ENCODE measurements around the gene DMRT1.

The DMRT1 gene

DNA sequence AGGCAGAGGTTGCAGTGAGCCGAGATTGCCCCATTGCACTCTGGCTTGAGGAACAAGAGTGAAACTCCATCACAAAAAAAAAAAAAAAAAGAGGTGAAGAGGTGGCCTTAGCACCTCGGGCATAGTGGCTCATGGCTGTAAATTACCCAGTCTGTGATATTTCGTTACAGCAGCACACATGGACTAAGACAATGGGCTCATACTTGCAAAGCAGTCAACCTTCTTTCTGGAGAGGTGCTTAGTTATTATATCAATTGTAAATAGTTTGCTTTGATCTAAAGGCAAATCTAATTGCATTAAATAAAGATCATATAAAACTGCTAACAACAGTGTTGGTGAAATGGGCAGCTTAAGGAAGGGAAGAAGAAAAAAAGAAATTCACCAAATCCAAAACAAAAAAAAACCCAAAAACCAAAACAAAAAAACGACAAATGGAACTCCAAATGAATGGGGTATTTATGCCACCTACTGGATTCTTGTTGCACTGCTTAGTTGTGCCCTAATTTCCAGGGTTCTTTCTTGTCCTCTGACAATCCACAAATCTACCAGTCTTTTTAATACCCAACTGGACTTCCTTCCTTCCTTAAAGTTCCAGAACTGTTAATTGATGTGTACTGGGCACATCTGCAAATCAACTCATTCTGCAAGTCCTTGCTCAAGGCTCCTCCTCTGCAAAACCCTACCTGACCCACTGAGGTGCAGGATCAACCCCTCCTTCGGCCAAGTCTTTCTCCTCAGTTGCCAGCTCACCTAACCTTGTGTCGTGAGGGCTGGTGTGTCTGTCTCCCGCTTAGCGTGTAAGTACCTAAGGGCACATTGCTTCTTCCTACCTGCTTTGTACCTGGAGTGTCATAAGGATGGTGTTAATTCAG, 35.0 kb upstream of the DMRT1 start:
- Histone ChIP-seq H3K4me2 (no peak overlapping the region), H3K9me3 (no peaks in the 10 kb centered on the region), H3K27me3 (no peaks in the 10 kb centered on the region), H3K4me1 (peaks cover under 1% of the 10 kb centered on the region; the same call in 1 of the 2 replicates), H3K27ac (no peak overlapping the region), H3K4me3 (no peak overlapping the region), H3K9ac (no peak overlapping the region), H4K20me1 (no peaks in the 10 kb centered on the region), H3K36me3 (no peaks in the 10 kb centered on the region)
- no peak for TF ChIP-seq Cebpa-rat (IDR thresholded peaks at IDR 0.05)

DNA sequence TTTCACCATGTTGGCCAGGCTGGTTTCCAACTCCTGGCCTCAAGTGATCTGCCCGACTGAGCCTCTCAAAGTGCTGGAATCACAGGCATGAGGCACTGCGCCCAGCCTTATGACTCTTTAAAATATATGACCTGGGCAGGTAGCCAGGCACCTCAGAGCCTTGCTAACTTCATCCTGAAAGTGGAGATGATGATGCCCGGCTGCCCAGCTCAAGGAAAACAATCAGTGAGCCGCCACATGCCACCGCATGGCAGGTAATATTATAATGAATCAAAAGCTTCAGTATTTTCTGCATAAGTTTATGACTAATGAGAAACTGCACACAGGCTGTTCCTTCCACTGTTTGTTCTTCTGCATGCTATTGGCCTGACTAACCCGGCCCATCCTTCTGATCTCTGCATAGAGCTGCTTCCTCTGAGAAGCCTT, 30.4 kb upstream of the DMRT1 start:
- no peaks in the 10 kb centered on the region for H4K20me1 ChIP-seq
- H3K27ac ChIP-seq, result no peak overlapping the region
- H3K4me1 ChIP-seq, result no peaks in the 10 kb centered on the region
- H3K27me3 ChIP-seq, result no peaks in the 10 kb centered on the region
- no peak for TF ChIP-seq Cebpa-rat (IDR thresholded peaks at IDR 0.05)
- H3K36me3 ChIP-seq, result no peaks in the 10 kb centered on the region
- H3K9me3 ChIP-seq, result no peaks in the 10 kb centered on the region
- no peak overlapping the region for H3K4me2 ChIP-seq
- no peak overlapping the region for H3K4me3 ChIP-seq
- no peak overlapping the region for H3K9ac ChIP-seq

- Histone ChIP-seq H3K4me1 (no peaks in the 10 kb centered on the region), H3K27me3 (no peaks in the 10 kb centered on the region), H3K36me3 (no peaks in the 10 kb centered on the region), H3K9me3 (no peaks in the 10 kb centered on the region), H3K4me3 (no peak overlapping the region), H4K20me1 (no peaks in the 10 kb centered on the region), H3K27ac (no peak overlapping the region), H3K9ac (no peak overlapping the region), H3K4me2 (no peak overlapping the region)
- no peak for TF ChIP-seq Cebpa-rat (IDR thresholded peaks at IDR 0.05)
These were observed 22.5 kb upstream of the DMRT1 start for GRCh38 chr9:818958-819357.

DNA sequence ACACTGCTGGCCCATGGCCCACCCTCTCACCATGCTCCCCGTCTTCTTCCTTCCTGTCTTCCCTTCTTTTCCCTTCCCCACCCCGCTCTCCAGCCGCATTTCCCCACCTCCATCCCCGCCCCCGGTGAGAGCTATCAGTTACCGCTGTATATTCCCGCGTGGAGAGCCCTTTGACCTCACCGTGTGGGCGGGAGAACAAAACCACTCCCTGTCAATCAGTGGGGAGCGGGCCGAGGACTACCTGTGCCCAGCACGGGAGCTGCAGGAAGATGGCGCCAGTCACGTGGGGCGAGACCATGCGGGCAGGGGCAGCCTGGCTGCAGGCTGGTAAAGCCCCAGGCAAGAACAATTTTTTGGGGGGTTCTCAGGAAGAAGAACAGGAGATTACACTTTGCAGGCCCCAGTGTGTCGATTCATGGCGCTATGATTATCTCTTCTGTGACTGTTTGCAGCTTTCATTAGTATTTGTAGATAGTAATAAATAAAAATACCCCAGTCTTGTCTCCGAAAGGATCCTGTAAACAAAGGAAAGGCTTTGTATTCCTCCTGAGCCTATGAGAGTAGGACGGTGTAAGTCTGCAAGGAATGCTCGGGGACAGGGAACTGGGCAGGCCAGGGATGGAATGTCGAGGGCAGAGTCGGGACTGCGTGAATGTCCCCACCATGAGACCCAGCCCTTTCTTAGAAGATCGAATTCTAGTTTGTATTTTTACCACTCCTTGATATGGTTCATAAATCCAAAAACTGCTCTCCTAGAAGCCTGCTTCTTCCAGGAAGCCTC, 14.8 kb upstream of the DMRT1 start:
- Histone ChIP-seq H3K4me2 (no peak overlapping the region), H3K27ac (no peak overlapping the region), H3K9ac (no peak overlapping the region), H3K9me3 (no peaks in the 10 kb centered on the region), H3K27me3 (no peaks in the 10 kb centered on the region), H3K36me3 (no peaks in the 10 kb centered on the region), H3K4me3 (no peak overlapping the region), H4K20me1 (no peaks in the 10 kb centered on the region), H3K4me1 (no peaks in the 10 kb centered on the region)
- no peak for TF ChIP-seq Cebpa-rat (IDR thresholded peaks at IDR 0.05)

GRCh38 chr9:840343-840742, 1.2 kb upstream of the DMRT1 start:
- no peak for TF ChIP-seq Cebpa-rat (IDR thresholded peaks at IDR 0.05)
- peaks cover 44% of the 10 kb centered on the region for H3K27me3 ChIP-seq
- no peak overlapping the region for H3K9ac ChIP-seq
- H3K36me3 ChIP-seq, result no peaks in the 10 kb centered on the region
- no peak overlapping the region for H3K4me3 ChIP-seq
- H3K9me3 ChIP-seq, result peaks cover 18% of the 10 kb centered on the region
- H4K20me1 ChIP-seq, result 0 out of 2 replicates have a peak, but pooled peaks cover 6% of the 10 kb centered on the region
- H3K4me1 ChIP-seq, result peaks cover 9% of the 10 kb centered on the region
- H3K4me2 ChIP-seq, result no peak overlapping the region
- H3K27ac ChIP-seq, result no peak overlapping the region

DNA sequence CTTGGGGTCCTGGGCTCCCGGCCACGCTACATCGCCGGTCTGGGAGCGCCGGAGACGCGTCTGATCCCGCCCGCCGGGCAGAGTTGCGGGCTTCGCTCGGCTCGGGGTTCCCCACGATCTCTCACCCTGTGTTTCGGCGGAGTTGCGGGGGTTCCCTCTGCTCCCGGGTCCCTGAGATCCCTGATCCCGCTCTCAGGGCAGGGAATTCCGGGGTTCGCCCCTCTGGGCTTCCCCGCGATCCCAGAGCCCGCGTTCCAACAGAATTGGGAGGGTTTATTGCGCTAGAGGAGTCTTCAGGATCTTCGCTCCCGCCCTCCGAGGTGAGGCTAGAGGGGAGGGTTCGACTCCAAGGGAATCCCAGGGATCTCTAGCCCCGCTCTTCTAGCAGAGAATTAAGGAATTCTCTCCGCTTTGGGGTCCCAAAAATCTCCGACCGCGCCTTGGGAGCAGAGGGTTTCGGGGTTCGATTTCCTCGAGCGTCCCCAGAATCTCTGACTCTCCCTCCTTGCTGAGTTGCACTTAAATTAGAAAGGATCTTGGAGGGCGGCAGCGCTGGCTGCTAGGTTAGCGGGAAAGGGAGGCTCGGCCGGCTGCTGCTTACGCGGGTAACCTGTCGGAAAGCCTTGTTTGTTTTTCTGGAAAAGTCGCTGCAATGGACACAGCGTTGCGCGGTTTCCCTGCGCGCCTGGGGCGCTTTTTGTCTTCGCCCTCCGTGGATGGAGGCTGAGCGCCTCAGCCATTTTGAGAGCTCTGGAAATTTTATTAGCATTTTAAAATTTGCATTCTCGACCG, 1.3 kb downstream of the DMRT1 start:
- H3K27ac ChIP-seq, result no peak overlapping the region
- H3K4me1 ChIP-seq, result peaks cover 9% of the 10 kb centered on the region
- TF ChIP-seq Cebpa-rat (IDR thresholded peaks at IDR 0.05), result no peak
- no peak overlapping the region for H3K9ac ChIP-seq
- no peak overlapping the region for H3K4me2 ChIP-seq
- no peaks in the 10 kb centered on the region for H3K36me3 ChIP-seq
- 0 out of 2 replicates have a peak overlapping the region, but pooled peaks have one; percentile 18 for H3K4me3 ChIP-seq
- 0 out of 2 replicates have a peak, but pooled peaks cover 6% of the 10 kb centered on the region for H4K20me1 ChIP-seq
- peaks cover 44% of the 10 kb centered on the region for H3K27me3 ChIP-seq
- H3K9me3 ChIP-seq, result peaks cover 18% of the 10 kb centered on the region

DNA sequence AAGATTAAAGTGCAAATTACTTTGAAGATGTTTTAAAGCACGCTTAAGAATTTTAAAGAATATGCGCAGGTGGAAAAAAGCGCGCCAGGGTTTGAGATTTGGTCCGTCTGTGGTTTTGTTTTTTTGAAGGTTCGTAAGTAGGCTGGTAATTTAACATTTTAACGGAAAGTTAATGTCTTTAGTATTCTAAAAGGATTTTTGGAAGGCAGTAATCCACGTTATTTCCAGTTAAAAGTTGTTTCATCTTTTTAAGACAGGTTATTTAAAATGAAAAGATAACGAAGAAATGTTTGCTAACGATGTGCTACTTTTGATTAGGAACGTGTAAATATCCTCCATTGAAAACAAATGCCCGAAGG, 1.9 kb downstream of the DMRT1 start:
- Histone ChIP-seq H3K4me3 (no peak overlapping the region), H3K27ac (no peak overlapping the region), H3K4me2 (no peak overlapping the region), H3K9me3 (peaks cover 18% of the 10 kb centered on the region), H3K4me1 (peaks cover 9% of the 10 kb centered on the region), H3K27me3 (peaks cover 44% of the 10 kb centered on the region), H3K36me3 (no peaks in the 10 kb centered on the region), H3K9ac (no peak overlapping the region), H4K20me1 (0 out of 2 replicates have a peak, but pooled peaks cover 6% of the 10 kb centered on the region)
- no peak for TF ChIP-seq Cebpa-rat (IDR thresholded peaks at IDR 0.05)

DNA sequence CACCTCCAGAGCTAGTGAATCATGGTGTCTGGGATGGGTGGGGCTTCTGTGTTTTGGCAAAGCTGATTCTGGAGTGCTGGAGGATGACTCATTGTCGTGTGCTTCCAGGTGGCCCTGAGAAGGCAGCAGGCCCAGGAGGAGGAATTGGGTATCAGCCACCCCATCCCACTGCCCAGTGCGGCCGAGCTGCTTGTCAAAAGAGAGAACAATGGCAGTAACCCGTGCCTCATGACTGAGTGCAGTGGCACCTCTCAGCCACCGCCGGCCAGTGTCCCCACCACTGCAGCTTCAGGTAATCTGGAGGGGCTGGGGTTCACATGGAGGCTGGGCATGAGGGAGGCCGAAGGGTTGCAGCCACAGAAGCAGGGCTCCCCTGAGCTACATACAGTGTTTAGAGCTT, 5.4 kb downstream of the DMRT1 start:
- Histone ChIP-seq H3K4me3 (no peak overlapping the region), H3K27ac (no peak overlapping the region), H3K36me3 (no peaks in the 10 kb centered on the region), H3K4me1 (peaks cover 3% of the 10 kb centered on the region), H3K27me3 (peaks cover 25% of the 10 kb centered on the region), H4K20me1 (no peaks in the 10 kb centered on the region), H3K9ac (no peak overlapping the region), H3K9me3 (peaks cover 16% of the 10 kb centered on the region), H3K4me2 (no peak overlapping the region)
- TF ChIP-seq Cebpa-rat (IDR thresholded peaks at IDR 0.05), result no peak

DNA sequence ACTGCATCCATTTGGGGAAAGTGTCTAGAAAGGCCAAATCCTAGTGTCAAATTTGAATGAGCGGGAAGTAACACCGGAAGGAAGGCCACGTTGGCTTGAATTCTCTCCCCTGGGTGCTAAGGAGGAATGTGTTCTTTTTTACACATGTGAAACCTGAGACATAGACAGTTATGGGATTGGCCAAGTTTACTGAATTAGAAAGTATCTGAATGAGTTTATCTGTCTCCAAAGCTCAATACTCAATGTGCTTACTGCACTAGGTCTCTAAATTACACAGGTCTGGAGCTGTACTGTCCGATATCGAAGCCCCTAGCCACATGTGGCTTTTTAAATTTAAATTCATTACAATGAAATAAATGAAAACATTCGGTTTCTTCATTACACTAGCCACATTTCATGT, 6.0 kb downstream of the DMRT1 start:
- Histone ChIP-seq H3K4me1 (no peaks in the 10 kb centered on the region), H3K4me2 (no peak overlapping the region), H3K4me3 (no peak overlapping the region), H3K9me3 (peaks cover 9% of the 10 kb centered on the region), H3K9ac (no peak overlapping the region), H4K20me1 (no peaks in the 10 kb centered on the region), H3K27me3 (peaks cover 18% of the 10 kb centered on the region), H3K36me3 (no peaks in the 10 kb centered on the region), H3K27ac (no peak overlapping the region)
- no peak for TF ChIP-seq Cebpa-rat (IDR thresholded peaks at IDR 0.05)

All from BLaER1 (cell line).